ENCODE results near the gene ANKRD36C. TPM values are rescaled to one million over a fixed set of nuclear protein-coding genes. Genes with fewer than 3 reads are reported as not detected.
"Not testable (repeated sequence)": the region's sequence is repeated elsewhere in the genome, so short reads cannot be mapped to it uniquely, and the experiment has no call there.

Gene ANKRD36C
- 2.5 and 4.5 TPM in 2 replicates for polyA plus RNA-seq (2011; rRNA removed)
- 43.6 and 44.4 TPM in 2 replicates for polyA minus RNA-seq (2011; rRNA and poly(A)+ RNA removed)

- H3K27me3 ChIP-seq (ENCODE audit: control insufficient read depth, insufficient read depth, low read length); H3K36me3 ChIP-seq (ENCODE audit: control insufficient read depth, insufficient read depth, low read length); POLR2A ChIA-PET; DNase-seq (ENCODE audit: low read depth): not testable (repeated sequence)
- CTCF ChIA-PET = interaction anchor here (1.1 to 4.5 kb wide), 9 partner anchors 13 to 518 kb away, joined by 3 to 31 read pairs (median 6); partner anchors contain the start of gene ADRA2B
- H3K4me3 ChIP-seq (ENCODE audit: low read depth, low read length) = peak within 1 kb of the TSS; percentile 70
Measured at GRCh38 chr2:95991351-95992094, at the start of gene ANKRD36C. Gene ANKRD36C (minus strand): TSS chr2:95991824. CDS start chr2:95991708, 116 bp downstream.

GRCh38 chr2:96035554-96035953 is 43.9 kb upstream of the ANKRD36C start:
- H3K4me3 ChIP-seq (ENCODE audit: low read depth, low read length); CTCF ChIA-PET; DNase-seq (ENCODE audit: low read depth); H3K36me3 ChIP-seq (ENCODE audit: control insufficient read depth, insufficient read depth, low read length); POLR2A ChIA-PET; H3K27me3 ChIP-seq (ENCODE audit: control insufficient read depth, insufficient read depth, low read length): not testable (repeated sequence)

GRCh38 chr2:96034792-96035191 is 43.2 kb upstream of the ANKRD36C start, which contains the start of gene GPAT2:
Gene GPAT2 (minus strand): TSS chr2:96034916. CDS start chr2:96032359, 2,557 bp downstream.
- DNase-seq (ENCODE audit: low read depth); CTCF ChIA-PET: not testable (repeated sequence)

GRCh38 chr2:96033997-96034396 is 42.4 kb upstream of the ANKRD36C start:
- H3K27me3 ChIP-seq (ENCODE audit: control insufficient read depth, insufficient read depth, low read length); CTCF ChIA-PET; DNase-seq (ENCODE audit: low read depth); H3K36me3 ChIP-seq (ENCODE audit: control insufficient read depth, insufficient read depth, low read length); H3K4me3 ChIP-seq (ENCODE audit: low read depth, low read length); POLR2A ChIA-PET: not testable (repeated sequence)

More at GRCh38 chr2:96034792-96035191, 43.2 kb upstream of the ANKRD36C start, which contains the start of gene GPAT2:
- POLR2A ChIA-PET; H3K27me3 ChIP-seq (ENCODE audit: control insufficient read depth, insufficient read depth, low read length); H3K36me3 ChIP-seq (ENCODE audit: control insufficient read depth, insufficient read depth, low read length); H3K4me3 ChIP-seq (ENCODE audit: low read depth, low read length): not testable (repeated sequence)

- POLR2A ChIA-PET; CTCF ChIA-PET; H3K36me3 ChIP-seq (ENCODE audit: control insufficient read depth, insufficient read depth, low read length): not testable (repeated sequence)
Measured at GRCh38 chr2:96027725-96028325, 36.2 kb upstream of the ANKRD36C start.

GRCh38 chr2:96025755-96026154 is 34.1 kb upstream of the ANKRD36C start:
- CTCF ChIA-PET; H3K27me3 ChIP-seq (ENCODE audit: control insufficient read depth, insufficient read depth, low read length); H3K4me3 ChIP-seq (ENCODE audit: low read depth, low read length); H3K36me3 ChIP-seq (ENCODE audit: control insufficient read depth, insufficient read depth, low read length); POLR2A ChIA-PET; DNase-seq (ENCODE audit: low read depth): not testable (repeated sequence)

More at GRCh38 chr2:96027725-96028325, 36.2 kb upstream of the ANKRD36C start:
- DNase-seq (ENCODE audit: low read depth); H3K4me3 ChIP-seq (ENCODE audit: low read depth, low read length); H3K27me3 ChIP-seq (ENCODE audit: control insufficient read depth, insufficient read depth, low read length): not testable (repeated sequence)

- ChIA-PET CTCF (interaction anchor here (0.6 to 1.5 kb wide), 2 partner anchors 77 to 92 kb away, joined by 4 to 6 read pairs; no protein-coding TSS in a partner anchor), POLR2A (no interaction called here)
- no peak for DNase-seq (ENCODE audit: low read depth)
- no peaks in the 10 kb centered on the region for H3K27me3 ChIP-seq (ENCODE audit: control insufficient read depth, insufficient read depth, low read length)
- TF ChIP-seq CTCF (IDR thresholded peaks at IDR 0.05; ENCODE audit: insufficient read depth, low read depth, low read length) = no peak
- H3K4me3 ChIP-seq (ENCODE audit: low read depth, low read length) = no peak overlapping the region
- H3K36me3 ChIP-seq (ENCODE audit: control insufficient read depth, insufficient read depth, low read length) = no peaks in the 10 kb centered on the region
Measured at GRCh38 chr2:96025194-96025492, 33.5 kb upstream of the ANKRD36C start.

GRCh38 chr2:96024336-96025193 is 32.9 kb upstream of the ANKRD36C start:
- Histone ChIP-seq H3K27me3 (ENCODE audit: control insufficient read depth, insufficient read depth, low read length) (no peaks in the 10 kb centered on the region), H3K4me3 (ENCODE audit: low read depth, low read length) (no peak overlapping the region), H3K36me3 (ENCODE audit: control insufficient read depth, insufficient read depth, low read length) (no peaks in the 10 kb centered on the region)
- DNase-seq (ENCODE audit: low read depth) = no peak
- POLR2A ChIA-PET = no interaction called here
- CTCF ChIA-PET = interaction anchor here (0.6 to 1.5 kb wide), 2 partner anchors 77 to 92 kb away, joined by 4 to 6 read pairs; no protein-coding TSS in a partner anchor
- no peak for TF ChIP-seq CTCF (IDR thresholded peaks at IDR 0.05; ENCODE audit: insufficient read depth, low read depth, low read length)

GRCh38 chr2:96023701-96024100 is 32.1 kb upstream of the ANKRD36C start:
- POLR2A ChIA-PET; H3K27me3 ChIP-seq (ENCODE audit: control insufficient read depth, insufficient read depth, low read length); H3K4me3 ChIP-seq (ENCODE audit: low read depth, low read length); DNase-seq (ENCODE audit: low read depth); H3K36me3 ChIP-seq (ENCODE audit: control insufficient read depth, insufficient read depth, low read length): not testable (repeated sequence)
- CTCF ChIA-PET = interaction anchor here (1.6 to 2.6 kb wide), 4 partner anchors 78 to 115 kb away, joined by 4 to 31 read pairs (median 10); no protein-coding TSS in a partner anchor
